KMS-11 (cell line): ENCODE measurements around the gene BCAS1.

Experiments used
- H2AFZ ChIP-seq: fragments of 200-600 bp; sonication (generic); 2 replicates; pipeline ENCODE4 v1.6.1; 2016; ENCODE audit warnings: antibody characterized with exemption, mixed run types, low read depth
- H3K27ac ChIP-seq: fragments of 200-600 bp; sonication (generic); 2 replicates; pipeline ENCODE4 v1.6.1; 2016; ENCODE audit warnings: mild to moderate bottlenecking, mixed run types
- H3K27me3 ChIP-seq: fragments of 200-600 bp; sonication (generic); 2 replicates; pipeline ENCODE4 v1.6.1; 2017; ENCODE audit warnings: mild to moderate bottlenecking, low read depth, mixed run types, moderate library complexity; ENCODE audit not compliant: insufficient read depth
- H3K36me3 ChIP-seq: fragments of 200-600 bp; sonication (generic); 2 replicates; pipeline ENCODE4 v1.6.1; 2017; ENCODE audit warnings: mild to moderate bottlenecking, mixed run types; ENCODE audit not compliant: insufficient read depth
- H3K4me1 ChIP-seq: fragments of 200-600 bp; sonication (generic); 2 replicates; pipeline ENCODE4 v1.6.1; 2016; ENCODE audit warnings: mild to moderate bottlenecking, low read depth, mixed run types; ENCODE audit not compliant: poor library complexity, severe bottlenecking
- H3K4me2 ChIP-seq: fragments of 200-600 bp; sonication (generic); 2 replicates; pipeline ENCODE4 v1.7.0; 2016; ENCODE audit warnings: mild to moderate bottlenecking, mixed run types
- H3K4me3 ChIP-seq: fragments of 200-600 bp; sonication (generic); IDR thresholded peaks from 2 replicates; pipeline ENCODE4 v1.6.1; 2017; ENCODE audit warnings: low read depth, low read length, mixed read lengths; ENCODE audit not compliant: insufficient read depth
- H3K79me2 ChIP-seq: fragments of 200-600 bp; sonication (generic); 2 replicates; pipeline ENCODE4 v1.6.1; 2016; ENCODE audit warnings: low read depth, mixed run types; ENCODE audit not compliant: insufficient read depth
- H3K9ac ChIP-seq: fragments of 200-600 bp; sonication (generic); 2 replicates; pipeline ENCODE4 v1.6.1; 2016; ENCODE audit warnings: mild to moderate bottlenecking, mixed run types
- H4K20me1 ChIP-seq: fragments of 200-600 bp; sonication (generic); 2 replicates; pipeline ENCODE4 v1.6.1; 2016; ENCODE audit warnings: mild to moderate bottlenecking, mixed run types; ENCODE audit not compliant: insufficient read depth
- TF ChIP-seq, protein P1 (sequence below): fragments of 200-600 bp; sonication (generic); conservative IDR thresholded peaks from 2 replicates; pipeline ENCODE4 v1.6.1; 2017; ENCODE audit warnings: low read depth, mild to moderate bottlenecking, antibody characterized with exemption, low read length, moderate library complexity, mixed read lengths

The BCAS1 gene

DNA sequence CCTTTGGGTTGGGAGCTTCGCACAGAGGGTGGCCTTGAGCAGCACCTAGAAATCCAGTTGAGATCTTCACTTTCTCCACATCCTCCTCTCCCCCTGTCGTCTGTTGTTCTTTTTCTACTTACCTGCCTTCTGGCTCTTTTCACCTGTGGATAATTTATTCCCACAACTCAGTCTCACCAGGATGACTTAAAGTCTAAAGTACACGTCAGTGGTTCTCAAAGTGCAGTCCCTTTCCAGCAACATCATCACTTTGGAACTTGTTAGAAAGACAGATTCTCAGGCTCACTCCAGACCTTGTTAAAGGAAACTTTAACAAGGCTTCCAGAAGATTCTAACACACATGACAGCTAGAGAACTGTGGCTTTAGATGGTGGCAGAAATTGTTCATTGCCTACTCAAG, 27.7 kb upstream of the BCAS1 start:
- H3K4me2 ChIP-seq, result no peak overlapping the region
- H3K36me3 ChIP-seq, result no peaks in the 10 kb centered on the region
- no peaks in the 10 kb centered on the region for H4K20me1 ChIP-seq
- H3K79me2 ChIP-seq, result no peaks in the 10 kb centered on the region
- H2AFZ ChIP-seq, result no peak overlapping the region
- no peaks in the 10 kb centered on the region for H3K27me3 ChIP-seq
- H3K4me3 ChIP-seq, result no peak overlapping the region
- peaks cover 7% of the 10 kb centered on the region for H3K4me1 ChIP-seq
- H3K27ac ChIP-seq, result no peak overlapping the region
- TF ChIP-seq, protein P1, sequence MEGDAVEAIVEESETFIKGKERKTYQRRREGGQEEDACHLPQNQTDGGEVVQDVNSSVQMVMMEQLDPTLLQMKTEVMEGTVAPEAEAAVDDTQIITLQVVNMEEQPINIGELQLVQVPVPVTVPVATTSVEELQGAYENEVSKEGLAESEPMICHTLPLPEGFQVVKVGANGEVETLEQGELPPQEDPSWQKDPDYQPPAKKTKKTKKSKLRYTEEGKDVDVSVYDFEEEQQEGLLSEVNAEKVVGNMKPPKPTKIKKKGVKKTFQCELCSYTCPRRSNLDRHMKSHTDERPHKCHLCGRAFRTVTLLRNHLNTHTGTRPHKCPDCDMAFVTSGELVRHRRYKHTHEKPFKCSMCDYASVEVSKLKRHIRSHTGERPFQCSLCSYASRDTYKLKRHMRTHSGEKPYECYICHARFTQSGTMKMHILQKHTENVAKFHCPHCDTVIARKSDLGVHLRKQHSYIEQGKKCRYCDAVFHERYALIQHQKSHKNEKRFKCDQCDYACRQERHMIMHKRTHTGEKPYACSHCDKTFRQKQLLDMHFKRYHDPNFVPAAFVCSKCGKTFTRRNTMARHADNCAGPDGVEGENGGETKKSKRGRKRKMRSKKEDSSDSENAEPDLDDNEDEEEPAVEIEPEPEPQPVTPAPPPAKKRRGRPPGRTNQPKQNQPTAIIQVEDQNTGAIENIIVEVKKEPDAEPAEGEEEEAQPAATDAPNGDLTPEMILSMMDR, result no peak
- H3K9ac ChIP-seq, result no peak overlapping the region

DNA sequence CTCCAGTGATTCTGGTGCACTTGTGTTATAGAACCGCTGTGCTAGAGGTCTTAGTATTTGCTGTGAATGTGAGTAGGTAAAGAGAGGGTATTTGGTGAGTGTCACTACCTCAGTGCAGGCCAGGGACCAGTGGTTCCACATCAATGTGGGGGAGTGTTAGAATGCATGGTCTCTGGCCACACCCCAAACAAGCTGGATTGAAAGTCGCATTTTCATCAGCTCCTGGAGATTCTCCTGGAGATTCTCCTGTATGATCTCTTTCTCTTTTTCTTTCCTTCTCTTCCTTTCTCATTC, 26.8 kb upstream of the BCAS1 start:
- no peaks in the 10 kb centered on the region for H3K79me2 ChIP-seq
- no peak overlapping the region for H2AFZ ChIP-seq
- H3K9ac ChIP-seq, result no peak overlapping the region
- H3K4me1 ChIP-seq, result peaks cover 7% of the 10 kb centered on the region
- no peaks in the 10 kb centered on the region for H3K36me3 ChIP-seq
- H3K27me3 ChIP-seq, result no peaks in the 10 kb centered on the region
- H3K4me2 ChIP-seq, result no peak overlapping the region
- H4K20me1 ChIP-seq, result no peaks in the 10 kb centered on the region
- H3K4me3 ChIP-seq, result no peak overlapping the region
- TF ChIP-seq, protein P1, result no peak
- H3K27ac ChIP-seq, result no peak overlapping the region

DNA sequence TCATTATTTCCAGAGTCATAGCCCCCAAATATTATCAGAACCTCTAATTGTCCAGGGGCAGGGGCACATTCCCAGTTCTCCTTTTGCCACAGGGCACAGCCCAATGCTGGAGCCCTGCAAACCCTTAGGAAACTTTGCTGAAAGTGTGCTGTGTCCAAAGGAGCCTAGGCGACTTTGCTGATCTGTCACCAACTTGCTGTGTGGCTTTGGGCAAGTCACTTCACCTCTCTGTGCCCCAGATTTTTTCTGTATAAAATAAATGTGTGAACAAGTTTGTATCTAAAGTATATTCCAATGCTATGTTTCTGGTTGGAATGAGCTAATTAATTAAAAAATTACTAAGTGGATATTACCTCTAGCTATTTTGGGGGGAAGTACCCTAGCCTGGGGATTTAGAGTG, 25.4 kb upstream of the BCAS1 start:
- H3K79me2 ChIP-seq, result no peaks in the 10 kb centered on the region

DNA sequence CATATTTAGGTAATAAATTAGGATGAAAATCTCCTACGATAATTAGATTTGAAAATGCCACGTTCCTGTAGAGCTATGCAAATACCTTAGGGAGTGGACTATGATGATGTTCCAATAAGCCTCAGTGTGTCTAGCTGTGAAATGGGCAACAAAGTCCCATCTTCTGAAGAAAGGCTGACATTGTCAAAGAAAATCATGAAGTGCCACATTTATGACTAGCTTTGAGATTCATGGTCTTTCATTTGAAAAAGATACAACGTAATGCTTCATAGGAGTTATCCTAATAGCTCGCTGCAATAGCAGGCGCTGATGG, 23.8 kb upstream of the BCAS1 start:
- TF ChIP-seq, protein P1, result no peak
- H3K27ac ChIP-seq, result no peak overlapping the region
- no peak overlapping the region for H2AFZ ChIP-seq
- no peaks in the 10 kb centered on the region for H3K79me2 ChIP-seq
- H3K4me2 ChIP-seq, result no peak overlapping the region
- H3K9ac ChIP-seq, result no peak overlapping the region
- H3K4me3 ChIP-seq, result no peak overlapping the region
- H3K4me1 ChIP-seq, result peaks cover 29% of the 10 kb centered on the region
- no peaks in the 10 kb centered on the region for H3K36me3 ChIP-seq
- H4K20me1 ChIP-seq, result no peaks in the 10 kb centered on the region
- no peaks in the 10 kb centered on the region for H3K27me3 ChIP-seq

More for the DNA sequence above, 25.4 kb upstream of the BCAS1 start:
- Histone ChIP-seq H3K4me3 (no peak overlapping the region), H2AFZ (no peak overlapping the region), H4K20me1 (no peaks in the 10 kb centered on the region), H3K27me3 (no peaks in the 10 kb centered on the region), H3K4me2 (no peak overlapping the region), H3K4me1 (peaks cover 20% of the 10 kb centered on the region), H3K27ac (no peak overlapping the region), H3K36me3 (no peaks in the 10 kb centered on the region), H3K9ac (no peak overlapping the region)
- TF ChIP-seq, protein P1, result no peak
